ENCODE data around the gene KAZN.

GRCh38 chr1:15150376-15150775 is 551.9 kb downstream of the KAZN start:
- TF ChIP-seq, protein P1, sequence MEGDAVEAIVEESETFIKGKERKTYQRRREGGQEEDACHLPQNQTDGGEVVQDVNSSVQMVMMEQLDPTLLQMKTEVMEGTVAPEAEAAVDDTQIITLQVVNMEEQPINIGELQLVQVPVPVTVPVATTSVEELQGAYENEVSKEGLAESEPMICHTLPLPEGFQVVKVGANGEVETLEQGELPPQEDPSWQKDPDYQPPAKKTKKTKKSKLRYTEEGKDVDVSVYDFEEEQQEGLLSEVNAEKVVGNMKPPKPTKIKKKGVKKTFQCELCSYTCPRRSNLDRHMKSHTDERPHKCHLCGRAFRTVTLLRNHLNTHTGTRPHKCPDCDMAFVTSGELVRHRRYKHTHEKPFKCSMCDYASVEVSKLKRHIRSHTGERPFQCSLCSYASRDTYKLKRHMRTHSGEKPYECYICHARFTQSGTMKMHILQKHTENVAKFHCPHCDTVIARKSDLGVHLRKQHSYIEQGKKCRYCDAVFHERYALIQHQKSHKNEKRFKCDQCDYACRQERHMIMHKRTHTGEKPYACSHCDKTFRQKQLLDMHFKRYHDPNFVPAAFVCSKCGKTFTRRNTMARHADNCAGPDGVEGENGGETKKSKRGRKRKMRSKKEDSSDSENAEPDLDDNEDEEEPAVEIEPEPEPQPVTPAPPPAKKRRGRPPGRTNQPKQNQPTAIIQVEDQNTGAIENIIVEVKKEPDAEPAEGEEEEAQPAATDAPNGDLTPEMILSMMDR (IDR thresholded peaks at IDR 0.05), result no peak
- TF ChIP-seq POLR2A (IDR thresholded peaks at IDR 0.05), result no peak
- TF ChIP-seq POLR2AphosphoS5 (IDR thresholded peaks at IDR 0.05), result no peak
